Activated CD4-positive, alpha-beta T cell treated with anti-CD3 and anti-CD28 coated beads for 48 hours (primary cell): Measurements from ENCODE around the gene DPP6.

Experiments used
- DNase-seq: peaks from one replicate; pipeline ENCODE4 v3.0.0-alpha.2; 2020

DPP6 gene

DNA sequence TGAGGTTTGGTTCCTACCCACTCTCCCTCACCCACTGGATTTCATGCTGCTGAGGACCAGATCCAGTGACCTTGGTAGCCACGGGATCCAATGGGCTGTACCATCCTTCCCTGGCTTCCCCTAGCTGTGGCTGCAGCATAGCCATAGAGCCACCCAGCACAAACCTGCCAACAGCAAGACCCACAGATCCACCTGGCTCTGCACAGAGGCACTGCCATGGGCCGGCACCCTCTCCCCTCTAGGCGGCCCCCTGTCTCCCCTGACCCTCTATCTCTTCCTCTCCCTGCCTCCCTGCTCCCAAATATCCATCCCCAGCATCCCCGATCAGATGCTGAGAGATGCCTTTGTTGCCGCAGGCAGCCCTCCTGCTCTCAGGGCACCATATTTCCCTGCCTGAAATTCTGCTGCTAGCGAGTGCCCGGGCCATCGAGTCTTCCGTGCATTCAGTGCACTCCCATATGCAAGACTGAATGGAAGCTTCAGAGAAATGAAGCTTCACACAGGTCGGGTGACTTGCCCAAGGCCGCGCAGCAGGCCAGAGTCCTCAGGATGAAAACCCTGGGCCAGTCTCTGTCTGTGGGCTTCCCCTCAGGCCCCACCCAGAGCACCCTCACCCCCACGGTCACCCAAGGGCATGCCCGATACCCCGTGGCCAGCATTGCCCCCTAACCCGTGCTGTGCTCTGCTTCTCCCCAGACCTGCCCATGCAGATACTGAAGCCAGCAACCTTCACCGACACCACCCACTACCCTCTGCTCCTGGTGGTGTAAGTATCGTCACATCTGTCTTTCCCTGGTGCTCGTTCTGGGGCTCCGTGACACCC lies 819.9 kb downstream of the DPP6 start:
- no peak for DNase-seq

- no peak for DNase-seq
These were observed 820.8 kb downstream of the DPP6 start for GRCh38 chr7:154872811-154873499.

DNA sequence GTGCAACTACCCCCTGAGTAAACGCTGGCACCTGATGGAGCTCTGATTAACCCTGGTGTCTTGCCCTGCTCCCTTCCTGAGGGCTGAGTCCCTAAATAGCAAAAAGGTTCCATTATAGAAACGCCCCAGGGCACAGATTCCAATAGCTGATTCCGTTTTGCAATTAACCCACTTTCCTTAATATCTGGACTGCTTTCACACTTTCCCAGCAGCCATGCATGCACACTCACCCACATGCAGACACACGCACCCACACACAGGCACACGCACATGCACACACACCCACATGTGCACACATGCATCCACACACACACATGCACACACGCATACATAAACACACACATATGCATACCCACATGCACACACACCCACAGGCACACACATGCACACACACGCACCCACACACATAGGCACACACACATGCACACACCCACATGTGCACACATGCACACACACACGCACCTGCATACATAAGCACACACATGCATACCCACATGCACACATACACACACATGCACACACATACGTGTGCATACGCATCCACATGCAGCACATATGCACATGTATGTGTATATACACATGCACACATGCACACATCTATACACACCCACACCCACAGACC lies 821.4 kb downstream of the DPP6 start:
- DNase-seq, result no peak

DNA sequence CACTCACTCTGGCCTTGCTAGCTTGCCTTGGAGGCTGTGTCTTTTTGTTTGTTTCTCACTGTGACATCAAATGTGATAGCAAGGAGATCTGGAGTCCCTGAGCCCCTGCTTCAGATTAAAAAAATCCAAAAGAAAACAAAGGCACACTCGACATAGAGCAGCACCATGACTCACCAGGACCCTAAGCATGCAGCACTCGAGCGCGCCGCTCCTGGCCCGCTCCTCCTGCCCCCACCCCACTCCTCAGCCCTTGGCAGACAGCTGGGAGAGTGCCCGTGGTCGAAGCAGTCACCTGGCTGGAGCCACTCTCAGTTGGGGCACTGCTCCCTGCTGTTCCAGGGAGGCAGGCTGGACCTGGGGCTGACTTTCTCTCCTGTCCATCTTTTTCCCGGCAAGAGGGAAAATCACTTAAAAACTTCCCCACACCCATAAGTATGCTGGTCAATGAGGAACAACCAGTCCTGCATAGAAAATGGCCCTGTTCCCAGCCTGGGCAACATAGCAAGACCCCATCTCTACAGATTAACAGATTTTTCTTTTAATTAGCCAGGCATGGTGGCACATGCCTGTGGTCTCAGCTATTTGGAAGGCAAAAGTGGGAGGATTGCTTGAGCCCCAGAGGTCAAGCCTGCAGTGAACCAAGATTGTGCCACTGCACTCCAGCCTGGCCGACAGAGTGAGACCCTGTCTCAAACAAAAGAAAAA lies 822.4 kb downstream of the DPP6 start:
- no peak for DNase-seq

GRCh38 chr7:154875297-154875696 lies 823.1 kb downstream of the DPP6 start:
- no peak for DNase-seq

DNA sequence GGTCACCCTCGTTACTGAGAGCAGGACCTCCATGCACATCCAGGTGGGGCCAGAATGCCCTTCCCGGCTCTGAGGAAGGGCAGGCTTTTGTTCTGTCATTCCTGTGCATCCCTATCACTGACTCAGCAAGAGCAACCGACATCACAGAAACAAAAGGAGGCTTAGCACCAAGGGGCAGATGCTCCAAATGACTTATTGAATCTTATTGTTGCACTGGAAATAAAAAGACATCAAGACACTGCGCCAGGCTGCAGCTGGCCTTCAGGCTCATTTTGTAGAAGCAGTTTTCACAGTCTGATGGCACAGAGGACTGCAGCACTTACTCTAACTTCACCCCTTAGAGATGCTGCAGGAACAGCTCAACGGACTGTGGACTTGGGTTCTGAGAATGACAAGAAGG lies 824.3 kb downstream of the DPP6 start:
- DNase-seq, result no peak

- DNase-seq, result no peak
These were observed 824.8 kb downstream of the DPP6 start for GRCh38 chr7:154877031-154877430.

- DNase-seq, result no peak
These were observed 827.4 kb downstream of the DPP6 start for GRCh38 chr7:154879629-154880028.

DNA sequence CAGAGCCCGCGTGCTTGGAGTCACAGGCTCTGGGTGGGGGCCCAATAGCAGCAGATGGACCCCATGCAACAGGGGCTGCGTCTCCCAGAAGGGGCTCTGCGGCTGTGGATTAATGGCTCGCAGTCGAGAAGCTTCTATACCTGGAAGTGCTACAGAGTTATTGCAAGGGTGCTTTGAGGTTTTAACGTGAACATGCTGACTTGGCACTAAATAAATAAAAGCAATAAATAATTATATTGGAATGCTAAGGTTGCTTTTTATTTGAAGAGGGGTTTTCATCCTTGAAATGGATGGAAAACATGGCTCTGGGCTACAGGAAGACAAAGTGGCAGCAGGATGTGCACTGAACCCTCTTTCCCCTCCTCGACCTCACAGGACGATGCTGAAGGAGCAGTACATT lies 828.3 kb downstream of the DPP6 start:
- no peak for DNase-seq

DNA sequence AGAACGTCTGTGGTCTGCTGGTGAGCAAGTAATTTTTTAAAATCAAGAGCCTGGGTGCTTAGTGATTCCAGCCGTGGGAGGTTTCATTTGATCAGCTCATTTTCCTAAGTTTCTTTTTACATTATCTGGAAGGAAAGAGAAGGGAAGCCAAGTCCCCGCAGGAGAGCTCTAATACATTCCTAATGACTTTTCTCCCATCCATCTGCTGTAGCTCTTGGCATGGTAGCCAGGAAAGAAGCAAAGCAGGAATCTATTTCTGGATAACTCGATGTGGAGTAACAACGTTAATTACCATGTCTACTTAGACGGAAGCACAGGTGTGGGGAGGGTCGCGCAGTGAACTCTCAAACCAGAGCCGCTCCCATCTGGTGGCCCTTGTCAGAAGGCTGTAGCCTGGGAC lies 828.8 kb downstream of the DPP6 start:
- DNase-seq, result no peak

DNA sequence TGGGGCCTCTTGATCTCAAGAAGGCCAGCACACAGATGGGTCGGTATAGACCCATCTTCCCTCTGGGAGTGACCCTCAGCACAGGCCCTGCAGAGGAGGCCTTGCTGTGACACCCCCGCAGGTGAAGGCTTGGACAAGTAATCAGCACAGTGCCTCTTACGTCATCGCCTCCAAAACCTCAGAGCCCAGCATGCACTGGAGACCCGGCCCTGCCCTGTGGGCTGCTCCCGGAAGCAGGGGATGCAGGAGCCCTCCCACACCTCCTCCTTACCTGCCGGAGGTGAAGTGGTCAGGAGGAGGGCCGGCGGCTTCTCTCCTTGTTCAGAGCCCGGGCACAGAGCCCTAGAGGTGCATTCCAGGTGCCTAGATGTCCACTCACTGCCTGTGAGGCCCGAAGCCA lies 829.3 kb downstream of the DPP6 start:
- no peak for DNase-seq

GRCh38 chr7:154882931-154883474 lies 830.8 kb downstream of the DPP6 start:
- DNase-seq, result no peak

- DNase-seq, result no peak
These were observed 832.2 kb downstream of the DPP6 start for GRCh38 chr7:154884348-154884920.

GRCh38 chr7:154886591-154886990 lies 834.4 kb downstream of the DPP6 start:
- no peak for DNase-seq

DNA sequence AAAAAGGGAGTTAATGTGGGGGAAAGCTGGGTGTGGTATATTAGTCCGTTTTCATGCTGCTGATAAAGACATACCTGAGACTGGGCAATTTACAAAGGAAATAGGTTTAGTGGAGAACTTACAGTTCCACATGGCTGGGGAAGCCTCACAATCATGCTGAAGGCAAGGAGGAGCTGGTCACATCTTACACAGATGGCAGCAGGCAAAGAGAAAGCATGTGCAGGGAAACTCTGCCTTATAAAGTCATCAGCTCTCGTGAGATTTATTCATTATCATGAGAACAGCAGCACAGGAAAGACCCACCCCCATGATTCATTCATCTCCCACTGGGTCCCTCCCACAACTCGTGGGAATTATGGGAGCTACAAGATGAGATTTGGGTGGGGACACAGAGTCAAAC lies 836.5 kb downstream of the DPP6 start:
- DNase-seq, result no peak

DNA sequence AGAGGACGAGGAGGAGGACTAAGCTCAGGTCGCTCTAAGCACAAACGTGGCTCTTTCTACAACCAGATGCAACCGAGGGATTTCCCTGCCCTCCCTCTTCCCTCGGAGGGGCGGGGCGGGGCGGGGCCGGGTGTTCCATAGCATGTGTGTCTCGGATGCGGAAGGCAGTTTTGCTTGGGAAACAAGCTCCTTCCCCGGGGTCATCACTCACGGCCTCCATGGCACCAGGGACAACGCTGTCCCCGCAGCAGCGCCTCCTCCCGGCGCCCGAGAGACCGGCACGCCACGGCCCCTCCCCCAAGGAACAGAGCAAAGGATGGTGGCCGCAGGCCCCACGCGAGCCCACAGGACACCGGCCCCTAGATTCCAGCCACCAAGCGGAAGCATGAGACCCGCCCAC lies 840.3 kb downstream of the DPP6 start:
- DNase-seq, result peak; percentile 9

DNA sequence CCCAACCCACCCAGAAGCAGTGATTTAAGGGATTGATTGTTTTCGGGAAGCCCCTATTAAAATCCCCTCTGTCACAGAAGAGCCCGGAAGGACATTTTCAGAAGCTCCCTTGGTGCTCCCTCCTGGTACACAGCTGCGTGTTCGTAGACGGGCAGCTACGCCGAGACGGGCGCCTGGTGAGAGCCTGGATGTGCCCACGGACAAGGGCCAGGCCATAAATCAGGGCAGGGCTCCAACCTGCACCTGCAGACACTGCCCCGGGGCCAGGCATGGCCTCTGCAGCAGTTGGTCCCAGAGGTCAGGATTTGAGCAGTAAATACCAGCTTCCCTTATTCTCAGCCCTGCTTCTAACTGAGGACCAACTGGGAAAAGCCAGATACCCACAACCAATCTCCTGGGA lies 843.9 kb downstream of the DPP6 start:
- no peak for DNase-seq

DNA sequence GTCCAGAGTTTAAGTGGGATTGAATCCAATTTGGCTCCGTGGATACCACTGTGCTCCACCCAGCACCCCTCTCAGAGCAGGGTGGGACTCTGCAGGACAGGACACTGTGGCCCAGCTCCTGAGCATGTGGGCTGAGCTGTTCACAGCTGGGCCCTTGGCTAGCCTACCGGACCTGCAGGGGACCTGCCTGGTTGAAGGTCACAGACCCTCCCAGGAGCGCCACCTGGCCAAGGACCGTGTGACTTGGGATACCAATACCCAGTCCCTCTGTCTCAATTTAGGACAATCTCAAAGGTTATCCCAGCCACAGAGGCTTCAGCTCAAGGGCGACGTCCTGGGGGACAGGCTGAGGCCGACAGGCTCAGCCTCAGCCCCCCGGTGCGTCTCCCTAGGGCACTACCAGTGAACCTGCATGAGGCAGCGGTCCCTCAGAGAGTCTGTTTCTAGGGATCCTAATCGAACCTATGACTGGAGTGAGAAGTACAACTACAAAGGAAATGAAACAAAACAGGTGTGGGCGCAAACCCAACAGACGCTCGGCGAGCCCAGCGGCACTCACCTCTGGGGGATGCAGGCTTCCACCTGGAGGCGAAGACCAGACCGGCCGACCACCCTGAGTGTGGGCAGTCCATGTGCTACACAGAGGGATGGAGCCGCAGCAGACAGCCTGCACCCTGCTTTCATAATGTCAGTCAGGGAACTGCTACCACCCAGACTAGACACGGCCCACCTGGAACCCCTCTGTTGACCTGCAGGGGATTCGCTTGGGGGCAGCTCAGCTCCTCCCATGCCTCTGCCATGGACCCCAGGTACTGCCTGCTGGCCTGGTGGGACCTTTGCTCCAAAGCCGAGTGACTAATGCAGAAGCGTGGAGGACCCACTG lies 847.0 kb downstream of the DPP6 start:
- no peak for DNase-seq

GRCh38 chr7:154899862-154900261 lies 847.7 kb downstream of the DPP6 start:
- DNase-seq, result no peak

DNA sequence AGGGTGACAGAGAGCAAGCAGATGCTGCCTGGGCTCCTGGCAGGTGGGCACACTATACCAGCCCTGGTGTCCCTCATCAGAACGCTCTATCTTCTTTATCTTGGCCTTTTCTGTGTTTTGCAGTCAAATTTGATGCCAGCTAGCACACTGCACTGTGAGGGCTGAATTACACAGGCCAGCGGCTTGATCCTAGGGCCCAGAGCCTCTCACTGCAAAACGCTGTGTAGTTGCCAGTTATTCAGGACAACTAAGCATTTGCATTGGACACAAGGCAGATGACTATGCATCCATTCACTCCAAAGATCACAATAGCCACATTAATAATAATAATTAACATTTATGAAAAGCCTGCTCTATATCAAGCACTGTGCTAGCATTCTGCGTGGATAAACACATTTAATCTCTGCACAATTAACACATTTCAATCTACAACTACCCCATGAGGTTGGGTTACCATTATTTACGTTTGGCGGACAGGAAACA lies 850.4 kb downstream of the DPP6 start:
- DNase-seq, result no peak

DNA sequence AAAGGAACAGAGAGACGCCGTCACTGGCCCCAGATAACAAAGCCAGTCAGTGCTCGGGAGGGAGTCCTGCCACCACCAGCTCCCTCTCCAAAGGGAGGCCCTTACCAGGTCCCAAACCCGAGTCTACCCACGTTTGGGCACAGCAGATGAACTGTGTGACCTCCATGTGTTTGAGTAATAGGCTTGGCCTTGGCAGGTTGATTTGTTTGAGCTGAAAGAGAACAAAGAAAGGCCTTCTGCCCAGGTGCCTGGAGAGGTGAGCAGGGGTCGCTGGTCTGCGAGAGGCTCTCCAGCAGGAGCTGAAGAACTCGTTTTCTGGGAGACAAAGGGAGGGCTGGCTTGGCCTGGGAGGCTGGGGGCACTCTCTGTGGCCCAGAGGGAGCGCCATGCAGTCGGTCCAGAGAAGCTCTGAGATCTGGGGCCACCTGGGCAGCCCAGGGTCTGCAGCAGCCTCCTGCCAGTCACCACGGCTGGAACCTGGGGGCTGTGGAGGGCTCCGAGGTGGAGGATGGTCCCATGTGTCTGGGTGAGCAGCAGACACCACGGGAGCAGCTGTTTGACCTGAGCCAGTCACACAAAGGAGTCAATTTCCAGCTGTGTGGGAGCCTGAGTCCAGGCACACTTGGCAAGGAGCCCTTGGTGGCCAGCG lies 851.0 kb downstream of the DPP6 start:
- no peak for DNase-seq
